PC-3 (cell line): ENCODE data around the gene OPA3. TPM values are rescaled to one million over a fixed set of nuclear protein-coding genes. Genes with fewer than 3 reads are reported as not detected.
A peak's percentile ranks its signal among the peaks of the same experiment; 100 is the strongest.

ENCODE experiments used
- ATAC-seq: fragments of 200-7000 bp; cut with Tn5 transposase; 2 replicates; pipeline ENCODE4 v1.9.1; 2020; ENCODE audit warnings: mild to moderate bottlenecking, moderate library complexity
- BruUV-seq: library from RNA; stranded (reverse); fragments of 400-500 nt; replicated peaks from 2 replicates; lab custom pipeline; 2021; lab: Mats Ljungman, UMichigan
- CTCF ChIA-PET: fragments of 300-600 bp; sonication (Branson Sonifier 250); formaldehyde crosslinking; loops from one replicate; lab custom pipeline; 2022; ENCODE audit warnings: antibody characterized with exemption; lab: Charles Lee
- POLR2A ChIA-PET: fragments of 300-600 bp; sonication (Branson Sonifier 250); formaldehyde crosslinking; loops from one replicate; lab custom pipeline; 2022; ENCODE audit warnings: antibody characterized with exemption; ENCODE audit not compliant: unreplicated experiment; lab: Charles Lee
- DNase-seq: peaks from one replicate; pipeline ENCODE4 v3.0.0-alpha.2; 2015
- H2AFZ ChIP-seq: fragments of 300-600 bp; sonication (generic); 2 replicates; pipeline ENCODE4 v1.6.0; 2016; ENCODE audit warnings: antibody characterized with exemption, low read length
- H3F3A ChIP-seq: fragments of 300-600 bp; sonication (generic); one replicate; pipeline ENCODE4 v1.6.0; 2017; ENCODE audit warnings: antibody characterized with exemption, low read length, control low read depth, mild to moderate bottlenecking; ENCODE audit not compliant: unreplicated experiment
- H3K27ac ChIP-seq: fragments of 300-600 bp; sonication (generic); 2 replicates; pipeline ENCODE4 v1.5.1; 2016; ENCODE audit warnings: mild to moderate bottlenecking, low read length
- H3K27me3 ChIP-seq: fragments of 300-600 bp; sonication (generic); 2 replicates; pipeline ENCODE4 v1.6.1; 2016; ENCODE audit warnings: low read length, mixed read lengths
- H3K36me3 ChIP-seq: fragments of 300-600 bp; sonication (generic); 2 replicates; pipeline ENCODE4 v1.6.1; 2016; ENCODE audit warnings: low read depth, mixed run types, low read length, mixed read lengths
- H3K4me1 ChIP-seq: fragments of 300-600 bp; sonication (generic); 2 replicates; pipeline ENCODE4 v1.5.1; 2016; ENCODE audit warnings: low read length; ENCODE audit not compliant: insufficient read depth
- H3K4me2 ChIP-seq: fragments of 300-600 bp; sonication (generic); 2 replicates; pipeline ENCODE4 v1.6.0; 2016; ENCODE audit warnings: low read length
- H3K4me3 ChIP-seq: fragments of 300-600 bp; sonication (generic); 2 replicates; pipeline ENCODE4 v1.5.1; 2016; ENCODE audit warnings: mild to moderate bottlenecking, low read length, mixed read lengths
- H3K79me2 ChIP-seq: fragments of 300-600 bp; sonication (generic); 2 replicates; pipeline ENCODE4 v1.6.1; 2017; ENCODE audit warnings: low read length, mixed read lengths
- H3K9ac ChIP-seq: fragments of 300-600 bp; sonication (generic); 2 replicates; pipeline ENCODE4 v1.6.0; 2016; ENCODE audit warnings: mild to moderate bottlenecking, low read length
- H3K9me2 ChIP-seq: fragments of 300-600 bp; sonication (generic); replicated peaks from 2 replicates; pipeline ENCODE4 v1.6.1; 2016; ENCODE audit warnings: mixed run types, low read length, mixed read lengths
- H3K9me3 ChIP-seq: fragments of 300-600 bp; sonication (generic); 2 replicates; pipeline ENCODE4 v1.6.1; 2016; ENCODE audit warnings: low read length, mixed read lengths
- H4K20me1 ChIP-seq: fragments of 300-600 bp; sonication (generic); 2 replicates; pipeline ENCODE4 v1.6.1; 2016; ENCODE audit warnings: low read length, mixed read lengths
- CTCF ChIP-seq: fragments of 300-600 bp; sonication (generic); conservative IDR thresholded peaks from 2 replicates; pipeline ENCODE4 v1.5.1; 2017; ENCODE audit warnings: antibody characterized with exemption, low read depth, mild to moderate bottlenecking, low read length
- EZH2 ChIP-seq: fragments of 300-600 bp; sonication (generic); IDR thresholded peaks from one replicate; pipeline ENCODE4 v1.6.1; 2017; ENCODE audit warnings: antibody characterized with exemption, mild to moderate bottlenecking, low read length; ENCODE audit not compliant: unreplicated experiment
- EZH2phosphoT487 ChIP-seq: fragments of 300-600 bp; sonication (generic); IDR thresholded peaks from 2 replicates; pipeline ENCODE4 v1.6.1; 2018; ENCODE audit warnings: mild to moderate bottlenecking, antibody characterized with exemption, low read length, borderline replicate concordance
- intact Hi-C: fragments of 100-400 bp; cut with micrococcal nuclease; formaldehyde crosslinking; loops from 2 replicates; pipeline ENCODE4 v1.9.0; 2023
- total RNA-seq: library from RNA; depleted of rRNA; stranded (reverse); fragments of >200 nt; gene quantifications from 2 replicates; pipeline ENCODE4 v1.2.3, GENCODE V29; 2014

OPA3 gene
- total RNA-seq, 1 experiment from 2014 or later, result 9.4 TPM

- H3F3A ChIP-seq, result no peaks in the 10 kb centered on the region
- peaks cover 7% of the 10 kb centered on the region; the same call in 1 of the 2 replicates for H3K4me1 ChIP-seq
- TF ChIP-seq EZH2, result no peak
- no peak for TF ChIP-seq CTCF
- TF ChIP-seq EZH2phosphoT487, result no peak
- no TSS peak for BruUV-seq
- ATAC-seq, result no peak
- no peaks in the 10 kb centered on the region for H4K20me1 ChIP-seq
- intact Hi-C loops, result loop anchor here (10.0 kb wide), 1 partner anchor 147 kb away; no protein-coding TSS in a partner anchor
- no peaks in the 10 kb centered on the region for H3K9me2 ChIP-seq
- ChIA-PET CTCF (no interaction called here), POLR2A (no interaction called here)
- no peaks in the 10 kb centered on the region for H3K79me2 ChIP-seq
- H3K9me3 ChIP-seq, result no peaks in the 10 kb centered on the region
- no peak overlapping the region for H2AFZ ChIP-seq
- no peak overlapping the region for H3K9ac ChIP-seq
- no peak overlapping the region for H3K27ac ChIP-seq
- peak overlapping the region; percentile 42; the same call in 1 of the 2 replicates for H3K4me3 ChIP-seq
- no peak for DNase-seq
- no peaks in the 10 kb centered on the region for H3K36me3 ChIP-seq
- no peaks in the 10 kb centered on the region for H3K27me3 ChIP-seq
- H3K4me2 ChIP-seq, result peak overlapping the region; percentile 62; the same call in 1 of the 2 replicates
Measured at GRCh38 chr19:45497791-45498190, 86.8 kb downstream of the OPA3 start.

- no TSS peak for BruUV-seq
- no peaks in the 10 kb centered on the region for H3K36me3 ChIP-seq
- H3K9me2 ChIP-seq, result no peaks in the 10 kb centered on the region
- DNase-seq (peak; percentile 18), ATAC-seq (peak; percentile 8; the same call in 1 of the 2 replicates)
- peak overlapping the region; percentile 75 for H3K4me3 ChIP-seq
- POLR2A ChIA-PET, result no interaction called here
- peak overlapping the region; percentile 72 for H2AFZ ChIP-seq
- no peaks in the 10 kb centered on the region for H4K20me1 ChIP-seq
- no peaks in the 10 kb centered on the region for H3K27me3 ChIP-seq
- peaks cover 7% of the 10 kb centered on the region; the same call in 1 of the 2 replicates for H3K4me1 ChIP-seq
- CTCF ChIA-PET, result no interaction called here
- no peaks in the 10 kb centered on the region for H3F3A ChIP-seq
- H3K9me3 ChIP-seq, result no peaks in the 10 kb centered on the region
- TF ChIP-seq EZH2phosphoT487, result no peak
- TF ChIP-seq CTCF, result no peak
- no peak for TF ChIP-seq EZH2
- H3K4me2 ChIP-seq, result peak overlapping the region; percentile 92
- no peaks in the 10 kb centered on the region for H3K79me2 ChIP-seq
- intact Hi-C loops, result loop anchor here (10.0 kb wide), 1 partner anchor 148 kb away; no protein-coding TSS in a partner anchor
- no peak overlapping the region for H3K27ac ChIP-seq
- no peak overlapping the region; the same call in 1 of the 2 replicates for H3K9ac ChIP-seq
Measured at GRCh38 chr19:45496349-45496953, 88.2 kb downstream of the OPA3 start.

GRCh38 chr19:45495178-45495577, 89.4 kb downstream of the OPA3 start:
- no TSS peak for BruUV-seq
- Histone ChIP-seq H3K27me3 (no peaks in the 10 kb centered on the region), H3K4me2 (no peak overlapping the region), H3K9me2 (no peaks in the 10 kb centered on the region), H3K4me1 (peaks cover 7% of the 10 kb centered on the region; the same call in 1 of the 2 replicates), H3K79me2 (no peaks in the 10 kb centered on the region), H3K4me3 (no peak overlapping the region), H2AFZ (no peak overlapping the region), H3K9ac (no peak overlapping the region), H3K9me3 (no peaks in the 10 kb centered on the region), H3K27ac (no peak overlapping the region), H4K20me1 (no peaks in the 10 kb centered on the region), H3F3A (no peaks in the 10 kb centered on the region), H3K36me3 (no peaks in the 10 kb centered on the region)
- POLR2A ChIA-PET, result no interaction called here
- no peak for DNase-seq
- no peak for TF ChIP-seq EZH2phosphoT487
- no peak for TF ChIP-seq EZH2
- TF ChIP-seq CTCF, result no peak
- CTCF ChIA-PET, result interaction anchor here (0.6 kb wide), 1 partner anchor 16 kb away, joined by 3 read pairs; no protein-coding TSS in a partner anchor
- intact Hi-C loops, result loop anchor here (10.0 kb wide), 1 partner anchor 150 kb away; no protein-coding TSS in a partner anchor
- ATAC-seq, result no peak
